Pancreas (tissue), 10 donors: ENCODE measurements around the gene PTGES2. TPM values are rescaled to one million over a fixed set of nuclear protein-coding genes. Genes with fewer than 3 reads are reported as not detected.
A peak's percentile ranks its signal among the peaks of the same experiment; 100 is the strongest.

Experiments used
- ATAC-seq, 4 donors: fragments of 200-7000 bp; cut with Tn5 transposase; one replicate each; pipeline versions ENCODE4 v1.8.0 to v1.9.1; 2020; ENCODE audit warnings: mild to moderate bottlenecking in 4 of 4, moderate library complexity in 4 of 4
- DNase-seq, 6 donors: peaks; one replicate each; pipeline ENCODE4 v3.0.0-alpha.2; 2020
- FAIRE-seq: peaks from 2 replicates; lab custom pipeline; 2012; peaks lifted over from hg19 to GRCh38; lab: Jason Lieb, UNC
- H3K27ac ChIP-seq, 4 donors: fragments of 200-600 bp; sonication (generic); 1 replicate in 3 of 4; 2 replicates in 1 of 4; pipeline versions ENCODE4 v1.5.0 to v1.8.0; 2020
- H3K27me3 ChIP-seq, 4 donors: fragments of 200-600 bp; one replicate each; pipeline ENCODE4 v1.8.0; 2021
- H3K36me3 ChIP-seq, 3 donors: fragments of 200-600 bp; sonication (generic) in 1 of 3; one replicate each; pipeline versions ENCODE4 v1.5.0 to v1.8.0; 2020 to 2021
- H3K4me1 ChIP-seq, 3 donors: fragments of 200-600 bp; one replicate each; pipeline ENCODE4 v1.8.0; 2021
- H3K4me3 ChIP-seq, 4 donors: fragments of 200-600 bp; sonication (generic) in 2 of 4; one replicate each; pipeline versions ENCODE4 v1.5.0 to v1.8.0; 2020 to 2021
- H3K9me3 ChIP-seq, 4 donors: fragments of 200-600 bp; one replicate each; pipeline ENCODE4 v1.8.0; 2021
- WGBS, 2 donors: extraction: QIAGEN DNeasy Blood & Tissue Kit; methylation state at CpG; one replicate each; pipeline ENCODE4 v1.1.7; 2013; 5-methylcytosine and 5-hydroxymethylcytosine counted together
- intact Hi-C, 3 donors: fragments of 100-400 bp; cut with DNase I; formaldehyde crosslinking; loops; one replicate each; pipeline versions ENCODE4 v1.11.1 to v1.14.2; 2022
- polyA plus RNA-seq, 2 donors: library from polyadenylated mRNA; stranded (reverse); fragments of 200-250 nt; gene quantifications; one replicate each; pipeline ENCODE4 v1.2.3, GENCODE V29; 2013
- total RNA-seq, 6 donors: library from RNA; stranded (reverse); fragmentation: NEBNext Ultra II Directional in 4 of 6; extraction: Animal tissue kit (Norgen Biotek cat#: 25700) in 4 of 6; gene quantifications; one replicate each; pipeline versions ENCODE4 v1.2.1 to v1.2.4, GENCODE V29; 2021 to 2023
- TF ChIP-seq, protein P1 (sequence below), 4 donors: fragments of 200-600 bp; sonication (generic) in 3 of 4; IDR thresholded peaks; one replicate each; pipeline versions ENCODE4 v1.5.0 to v1.8.0; 2021; ENCODE audit warnings: antibody characterized with exemption in 4 of 4
- donor health status: healthy with polysubstance abuse.
- donor health status: DM: no; HTN: no; CAD: no; lungs with moderate emphysema.
- donor health status: DM: no; HTN: no; CAD: no.
- donor health status: control.
- donor health status: control.
- donor health status: Bipolar disorder and iron deficiency.
- donor health status: DM: yes; HTN: yes; CAD: no.
- donor health status: DM: no; HTN: no; CAD: no.
- donor health status: DM: no; HTN: no; CAD: no.
- donor health status: DM: yes; HTN: yes; CAD: no.

The PTGES2 gene
- total and polyA plus RNA-seq, 8 donors: 25.4 to 78.5 (median 38.4) TPM

DNA sequence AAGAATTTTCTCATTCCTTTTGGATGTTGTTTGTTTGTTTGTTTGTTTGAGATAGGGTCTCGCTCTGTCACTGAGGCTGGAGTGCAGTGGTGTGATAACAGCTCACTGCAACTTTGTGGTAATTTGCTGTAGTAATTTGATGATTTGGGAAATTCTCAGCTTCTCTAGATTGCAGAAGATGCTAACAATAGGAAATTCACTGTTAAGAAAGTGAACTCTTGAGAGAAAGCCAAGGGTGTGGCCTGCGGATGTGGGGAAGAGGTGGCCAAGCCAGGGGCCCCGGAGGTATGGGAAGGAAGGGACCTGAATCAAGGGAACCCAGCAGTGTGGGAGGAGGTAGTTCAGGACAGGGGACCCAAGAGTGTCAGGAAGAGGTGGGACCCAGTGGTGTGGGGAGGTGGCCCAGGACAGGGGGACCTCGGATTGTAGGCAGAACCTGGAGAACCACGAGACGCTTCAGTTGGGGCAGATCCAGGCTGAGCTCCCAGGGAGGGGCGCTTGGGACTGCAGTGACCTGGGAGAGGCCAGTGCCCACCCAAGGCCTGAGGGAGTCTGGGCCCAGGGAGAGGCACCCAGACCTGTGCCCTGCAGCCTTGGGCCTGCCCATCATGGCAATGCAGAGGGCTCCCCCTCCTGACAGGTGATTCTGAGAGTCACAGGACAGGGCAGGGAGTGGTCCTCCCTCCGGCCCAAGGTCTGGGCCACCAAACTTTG lies 16.2 kb upstream of the PTGES2 start:
- Histone ChIP-seq H3K4me3 (no peak overlapping the region), H3K9me3 (no peaks in the 10 kb centered on the region), H3K4me1 (peaks cover 3 to 5% (median 5%) of the 10 kb centered on the region in 3 donors), H3K27me3 (no peaks in the 10 kb centered on the region), H3K36me3 (no peaks in the 10 kb centered on the region), H3K27ac (no peak overlapping the region)
- FAIRE-seq (no peak), ATAC-seq (no peak), DNase-seq (peak in 3 of 6 donors; percentile 18 to 56 (median 55))
- 82 to 83% methylated on average over 8 of the region's 8 CpGs for WGBS, 2 donors
- TF ChIP-seq, protein P1, sequence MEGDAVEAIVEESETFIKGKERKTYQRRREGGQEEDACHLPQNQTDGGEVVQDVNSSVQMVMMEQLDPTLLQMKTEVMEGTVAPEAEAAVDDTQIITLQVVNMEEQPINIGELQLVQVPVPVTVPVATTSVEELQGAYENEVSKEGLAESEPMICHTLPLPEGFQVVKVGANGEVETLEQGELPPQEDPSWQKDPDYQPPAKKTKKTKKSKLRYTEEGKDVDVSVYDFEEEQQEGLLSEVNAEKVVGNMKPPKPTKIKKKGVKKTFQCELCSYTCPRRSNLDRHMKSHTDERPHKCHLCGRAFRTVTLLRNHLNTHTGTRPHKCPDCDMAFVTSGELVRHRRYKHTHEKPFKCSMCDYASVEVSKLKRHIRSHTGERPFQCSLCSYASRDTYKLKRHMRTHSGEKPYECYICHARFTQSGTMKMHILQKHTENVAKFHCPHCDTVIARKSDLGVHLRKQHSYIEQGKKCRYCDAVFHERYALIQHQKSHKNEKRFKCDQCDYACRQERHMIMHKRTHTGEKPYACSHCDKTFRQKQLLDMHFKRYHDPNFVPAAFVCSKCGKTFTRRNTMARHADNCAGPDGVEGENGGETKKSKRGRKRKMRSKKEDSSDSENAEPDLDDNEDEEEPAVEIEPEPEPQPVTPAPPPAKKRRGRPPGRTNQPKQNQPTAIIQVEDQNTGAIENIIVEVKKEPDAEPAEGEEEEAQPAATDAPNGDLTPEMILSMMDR (IDR thresholded peaks at IDR 0.05): no peak
- intact Hi-C loops: no loop called here

DNA sequence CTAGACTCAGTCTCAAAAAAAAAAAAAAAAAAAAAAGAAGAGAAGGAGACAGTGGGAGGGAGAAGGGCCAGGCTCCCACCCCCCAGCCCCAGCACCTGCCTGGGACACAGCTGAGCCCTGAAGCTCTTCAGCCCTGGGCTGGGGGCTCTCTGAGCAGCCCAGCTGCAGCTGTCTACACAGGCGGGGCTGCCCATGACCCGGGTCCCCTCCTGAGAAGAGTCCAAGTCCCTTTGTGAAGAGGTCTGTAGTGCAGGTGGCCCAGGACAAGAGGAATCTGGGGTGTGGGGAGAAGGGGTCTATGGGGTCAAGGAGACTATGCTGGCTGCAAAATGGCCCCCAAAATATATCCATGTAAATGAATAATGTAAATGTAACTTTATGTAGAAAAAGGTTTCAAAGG lies 15.1 kb upstream of the PTGES2 start:
- peak in 3 of 6 donors; percentile 6 to 39 (median 25) for DNase-seq
- H3K4me3 ChIP-seq: no peak overlapping the region
- TF ChIP-seq, protein P1 (IDR thresholded peaks at IDR 0.05): no peak
- no peak overlapping the region for H3K27ac ChIP-seq
- no peak for FAIRE-seq
- no peak for ATAC-seq
- intact Hi-C loops: no loop called here
- no peaks in the 10 kb centered on the region for H3K36me3 ChIP-seq
- 69 to 72% methylated on average over 2 of the region's 2 CpGs for WGBS, 2 donors
- H3K27me3 ChIP-seq: no peaks in the 10 kb centered on the region
- H3K9me3 ChIP-seq: no peaks in the 10 kb centered on the region
- H3K4me1 ChIP-seq: no peaks in the 10 kb centered on the region

DNA sequence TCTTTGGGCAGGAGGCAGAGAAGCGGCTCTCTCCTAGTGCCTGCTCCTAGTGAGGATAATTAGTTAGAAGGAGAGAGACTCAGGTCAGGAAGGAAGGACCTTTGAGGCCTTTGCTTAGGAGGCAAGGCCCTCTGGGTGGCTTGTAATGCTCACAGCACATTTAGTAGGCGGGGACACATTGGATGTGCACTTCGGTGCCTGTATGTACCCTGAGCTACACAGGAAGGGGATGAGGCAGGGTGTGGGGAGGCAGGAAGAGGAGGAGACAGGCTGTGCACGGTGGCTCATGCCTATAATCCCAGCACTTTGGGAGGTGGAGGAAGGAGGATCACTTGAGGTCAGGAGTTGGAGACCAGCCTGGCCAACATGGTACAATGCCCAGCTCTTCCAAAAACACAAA lies 14.5 kb upstream of the PTGES2 start:
- Histone ChIP-seq H3K36me3 (no peaks in the 10 kb centered on the region), H3K4me1 (no peaks in the 10 kb centered on the region), H3K27me3 (no peaks in the 10 kb centered on the region), H3K27ac (no peak overlapping the region), H3K4me3 (no peak overlapping the region), H3K9me3 (no peaks in the 10 kb centered on the region)
- TF ChIP-seq, protein P1 (IDR thresholded peaks at IDR 0.05): no peak
- FAIRE-seq (no peak), DNase-seq (peak in 1 of 6 donors; percentile 21), ATAC-seq (no peak)
- WGBS, 2 donors: 69 to 77% methylated on average over 4 of the region's 4 CpGs
- intact Hi-C loops: no loop called here

DNA sequence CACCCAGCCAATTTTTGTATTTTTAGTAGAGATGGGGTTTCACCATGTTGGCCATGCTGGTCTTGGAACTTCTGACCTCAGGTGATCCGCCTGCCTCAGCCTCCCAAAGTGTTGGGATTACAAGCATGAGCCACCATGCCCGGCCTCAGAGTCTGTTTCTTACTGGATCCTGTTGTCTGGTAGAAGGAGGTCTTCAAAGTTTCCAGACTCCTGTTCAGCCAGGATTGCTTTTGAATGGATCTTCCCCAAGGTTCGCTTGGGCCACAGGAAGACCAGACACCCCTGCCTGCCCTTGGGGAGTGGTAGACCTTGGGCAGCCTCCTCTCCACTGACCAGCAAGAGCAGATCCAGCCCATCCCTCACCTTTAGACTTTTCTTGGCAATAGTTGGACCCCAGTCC lies 14.1 kb upstream of the PTGES2 start:
- no peaks in the 10 kb centered on the region for H3K27me3 ChIP-seq
- ATAC-seq (no peak), FAIRE-seq (no peak), DNase-seq (peak in 2 of 6 donors; percentile 11 to 21)
- H3K9me3 ChIP-seq: no peaks in the 10 kb centered on the region
- intact Hi-C loops: no loop called here
- TF ChIP-seq, protein P1 (IDR thresholded peaks at IDR 0.05): no peak
- no peak overlapping the region for H3K4me3 ChIP-seq
- no peak overlapping the region for H3K27ac ChIP-seq
- H3K4me1 ChIP-seq: no peaks in the 10 kb centered on the region
- H3K36me3 ChIP-seq: no peaks in the 10 kb centered on the region
- WGBS, 2 donors: 88 to 93% methylated on average over 3 of the region's 3 CpGs

DNA sequence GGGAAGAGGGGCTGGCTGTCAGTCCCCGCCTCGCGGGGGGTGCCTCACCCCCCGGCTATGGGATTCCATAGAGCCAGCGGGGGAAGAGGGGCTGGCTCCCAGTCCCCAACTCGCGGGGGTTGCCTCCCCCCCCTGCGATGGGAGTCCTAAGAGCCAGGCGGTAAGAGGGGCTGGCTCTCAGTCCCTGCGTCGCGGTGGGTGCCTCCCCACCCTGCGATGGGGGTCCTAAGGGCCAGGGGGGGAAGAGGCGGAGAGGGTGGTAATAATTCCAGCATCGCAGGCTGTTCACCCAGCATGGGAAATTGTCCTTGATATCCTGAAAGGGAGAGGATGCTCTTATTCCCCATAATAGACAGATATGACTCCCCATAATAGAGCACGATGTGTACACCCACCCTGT lies 12.1 kb upstream of the PTGES2 start:
- TF ChIP-seq, protein P1 (IDR thresholded peaks at IDR 0.05): no peak
- Histone ChIP-seq H3K4me1 (no peaks in the 10 kb centered on the region), H3K27me3 (no peaks in the 10 kb centered on the region), H3K27ac (no peak overlapping the region), H3K36me3 (no peaks in the 10 kb centered on the region), H3K4me3 (no peak overlapping the region), H3K9me3 (no peaks in the 10 kb centered on the region)
- DNase-seq (peak in 3 of 6 donors; percentile 9 to 21 (median 12)), FAIRE-seq (no peak), ATAC-seq (no peak)
- intact Hi-C loops: no loop called here
- 54 to 86% methylated on average over 7 to 8 of the region's 16 CpGs for WGBS, 2 donors
